Measurements from ENCODE around the gene ZNF282. TPM values are rescaled to one million over a fixed set of nuclear protein-coding genes. Genes with fewer than 3 reads are reported as not detected.

Gene ZNF282
- total RNA-seq, 4 donors from 2014 or later, result 16.9 to 28.7 (median 22.2) TPM

Small RNA genes within 50 kb of the gene (small RNA-seq; reads per million reads assigned to genes)
- 0 reads per million in 3 donors for gene AC004890.1

Other genes with a start within 250 kb of the ZNF282 start
- 10 to 100 TPM; 33.2 to 58.1 (median 42.8) TPM for gene PDIA4, start 167.0 kb upstream of the ZNF282 start, total RNA-seq
- gene ZNF786, start 104.8 kb upstream of the ZNF282 start, total RNA-seq, result 10 to 100 TPM in 1 of 4 donors, 1 to 10 TPM in 3; 4.5 to 10.7 (median 5.6) TPM
- gene ZNF425, start 69.2 kb upstream of the ZNF282 start, total RNA-seq, result 1 to 10 TPM; 2.1 to 3.9 (median 3.3) TPM
- 10 to 100 TPM; 16.9 to 22.6 (median 19.2) TPM for gene ZNF398, start 48.1 kb upstream of the ZNF282 start, total RNA-seq
- 1 to 10 TPM; 4.8 to 8.8 (median 7.4) TPM for gene ZNF212, start 44.1 kb downstream of the ZNF282 start, total RNA-seq
- gene ZNF783, start 66.7 kb downstream of the ZNF282 start, total RNA-seq, result 10 to 100 TPM in 3 of 4 donors, 1 to 10 TPM in 1; 8.4 to 12.2 (median 11.9) TPM